Right renal pelvis (tissue), 4 donors: ENCODE results near the gene USP36. TPM values are rescaled to one million over a fixed set of nuclear protein-coding genes. Genes with fewer than 3 reads are reported as not detected.
"Not testable (repeated sequence)": the region's sequence is repeated elsewhere in the genome, so short reads cannot be mapped to it uniquely, and the experiment has no call there.

ENCODE experiments used
- DNase-seq, 4 donors: peaks; one replicate each; pipeline ENCODE4 v3.0.0-alpha.2; 2013; ENCODE audit warnings: low read depth in 4 of 4, low spot score in 3 of 4, missing footprints in 1 of 4
- polyA plus RNA-seq, 4 donors: library from polyadenylated mRNA; unstranded; fragments of 120-200 nt; gene quantifications; one replicate each; pipeline ENCODE4 v1.2.1, GENCODE V29; 2013; ENCODE audit not compliant: insufficient read length in 4 of 4

The USP36 gene
- polyA plus RNA-seq, 4 donors = 37.8 to 48.7 (median 42.0) TPM

DNA sequence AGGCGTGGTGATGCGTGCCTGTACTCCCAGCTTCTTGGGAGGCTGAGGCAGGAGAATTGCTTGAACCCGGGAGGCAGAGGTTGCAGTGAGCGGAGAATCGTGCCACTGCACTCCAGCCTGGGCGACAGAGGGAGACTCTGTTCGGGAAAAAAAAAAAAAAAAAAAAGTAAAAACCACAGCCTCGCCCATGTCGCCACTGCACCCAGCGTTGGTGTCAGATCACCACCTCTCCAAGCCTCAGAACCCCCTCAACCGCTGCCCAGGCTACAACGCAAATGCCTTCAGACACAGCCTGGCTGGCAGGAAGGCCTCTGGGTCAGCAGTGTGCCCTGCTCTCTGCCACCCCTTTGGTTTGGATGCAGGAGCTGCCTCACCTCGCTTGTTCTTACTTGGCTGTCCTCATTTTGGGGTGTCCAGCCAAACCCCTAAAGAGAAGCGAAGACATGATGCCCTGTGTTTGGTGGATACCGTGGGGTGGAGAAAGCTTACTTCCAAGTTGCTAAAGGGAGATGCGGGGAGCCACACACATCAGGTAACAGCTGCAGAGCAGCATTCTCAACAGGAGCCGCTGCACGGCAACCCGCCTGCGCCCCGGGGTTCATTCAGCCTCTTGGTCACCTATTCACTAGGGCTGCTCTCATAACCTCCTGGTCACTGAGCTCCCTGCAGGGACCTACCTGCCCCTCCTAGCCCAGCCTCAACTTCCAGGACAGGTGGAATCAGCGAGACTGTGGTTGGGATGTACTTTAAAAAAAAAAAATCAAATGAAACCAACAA, 45.6 kb downstream of the USP36 start:
- no peak for DNase-seq

- DNase-seq = no peak
Measured at GRCh38 chr17:78794399-78794798, 46.2 kb downstream of the USP36 start.

- DNase-seq = no peak
Measured at GRCh38 chr17:78793968-78794367, 46.6 kb downstream of the USP36 start.

DNA sequence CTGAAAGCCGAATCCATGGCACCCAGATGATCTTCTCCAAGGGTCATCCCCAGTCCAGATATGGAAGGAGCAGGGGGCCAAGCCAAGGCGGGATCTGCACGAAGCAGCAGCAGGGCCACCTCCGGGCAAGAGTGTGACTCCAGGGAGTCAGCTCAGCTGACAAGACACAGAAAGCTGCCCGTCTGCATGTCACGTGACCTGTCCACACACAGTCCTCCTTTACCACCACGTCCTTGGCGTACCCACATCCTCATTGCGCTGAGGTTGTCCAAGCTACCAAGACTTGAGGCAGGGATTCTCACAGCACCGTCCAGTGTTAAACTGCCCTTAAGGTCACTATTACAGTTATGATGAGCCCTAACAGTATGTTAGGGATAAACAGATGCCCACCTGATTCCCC, 47.2 kb downstream of the USP36 start:
- DNase-seq = no peak

DNA sequence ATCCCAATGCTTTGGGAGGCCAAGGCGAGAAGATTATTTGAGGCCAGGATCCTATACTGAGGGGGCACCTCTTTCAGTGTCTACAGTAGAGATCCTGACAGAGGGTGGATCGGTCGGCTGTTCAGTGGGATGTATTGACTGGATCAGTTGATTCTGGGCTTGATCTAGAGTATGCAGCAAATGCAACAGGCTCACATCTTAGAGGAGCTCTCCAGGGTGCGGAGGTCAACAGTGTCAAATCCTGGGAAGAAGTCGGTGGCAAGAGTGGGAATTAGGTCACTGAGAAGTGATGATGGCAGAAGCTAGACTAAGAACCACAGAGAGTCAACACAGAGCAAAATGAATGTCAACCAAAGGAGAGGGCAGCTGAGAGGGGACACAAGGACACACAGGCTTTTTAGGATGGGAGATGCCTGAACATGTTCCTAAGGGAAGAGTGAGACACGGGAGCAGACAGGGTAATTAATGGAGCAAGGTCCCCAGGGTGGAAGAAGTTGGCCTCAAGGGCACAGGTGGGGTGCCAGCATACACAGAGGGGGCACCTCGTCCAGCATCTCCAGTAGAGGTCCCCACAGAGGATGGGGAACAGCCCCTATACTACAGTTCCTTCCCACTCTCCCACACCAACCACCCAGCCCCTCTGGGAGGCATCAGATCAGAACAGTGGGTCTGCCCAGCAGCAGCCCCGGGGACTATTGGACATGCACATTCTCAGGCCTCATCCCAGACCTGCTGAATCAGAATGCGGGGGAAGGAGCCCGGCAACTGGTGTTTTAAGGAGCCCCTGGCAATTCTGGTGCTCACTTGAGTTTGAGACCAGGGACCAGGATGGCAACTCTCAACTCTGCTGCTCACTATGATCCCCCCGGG, 48.5 kb downstream of the USP36 start:
- no peak for DNase-seq

- no peak for DNase-seq
Measured at GRCh38 chr17:78790552-78790951, 50.1 kb downstream of the USP36 start.

GRCh38 chr17:78789663-78790181, 50.9 kb downstream of the USP36 start:
- DNase-seq = no peak

DNA sequence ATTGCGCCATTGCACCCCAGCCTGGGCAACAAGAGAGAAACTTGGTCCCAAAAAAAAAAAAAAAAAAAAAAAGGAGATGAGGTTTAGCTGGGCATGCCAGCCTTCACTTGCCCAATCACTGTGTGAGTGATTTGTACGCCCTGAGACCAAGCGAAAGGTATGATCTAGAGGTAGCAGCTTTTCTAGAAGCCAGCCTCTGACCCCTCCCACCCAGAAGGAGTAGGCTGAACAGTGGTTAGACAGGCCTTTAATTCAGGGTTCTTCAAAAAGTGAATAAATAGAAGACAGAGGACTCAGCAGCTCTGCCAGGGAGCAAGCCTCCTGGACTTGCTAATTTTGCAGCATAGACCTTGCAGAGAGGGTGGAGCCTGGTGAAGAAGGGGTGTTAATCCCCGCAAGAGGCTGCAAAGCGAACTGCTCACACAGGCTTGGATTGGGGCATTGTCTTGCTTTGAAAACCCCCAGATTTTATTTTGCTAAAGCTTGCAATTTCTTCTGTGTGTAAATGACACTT, 51.4 kb downstream of the USP36 start:
- no peak for DNase-seq

DNA sequence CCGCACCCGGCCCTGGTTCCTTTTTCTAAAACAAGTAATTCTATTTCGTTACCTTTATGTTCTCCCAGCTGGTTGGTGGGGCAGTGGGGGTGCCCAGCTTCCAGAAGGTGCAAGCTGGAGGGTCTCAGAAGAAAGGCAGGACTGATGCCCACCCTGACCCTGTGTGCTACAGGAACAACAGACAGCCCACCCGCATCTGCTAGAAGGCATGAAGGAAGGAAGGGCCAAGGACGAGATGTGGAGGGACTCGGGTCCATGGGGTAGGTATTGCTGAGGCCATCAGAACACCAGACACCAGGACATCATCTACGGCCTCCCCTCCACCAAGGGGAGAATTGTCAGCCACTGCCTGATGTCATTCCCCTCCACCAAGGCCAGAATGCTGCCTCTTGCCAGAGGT, 52.2 kb downstream of the USP36 start:
- DNase-seq = no peak

DNA sequence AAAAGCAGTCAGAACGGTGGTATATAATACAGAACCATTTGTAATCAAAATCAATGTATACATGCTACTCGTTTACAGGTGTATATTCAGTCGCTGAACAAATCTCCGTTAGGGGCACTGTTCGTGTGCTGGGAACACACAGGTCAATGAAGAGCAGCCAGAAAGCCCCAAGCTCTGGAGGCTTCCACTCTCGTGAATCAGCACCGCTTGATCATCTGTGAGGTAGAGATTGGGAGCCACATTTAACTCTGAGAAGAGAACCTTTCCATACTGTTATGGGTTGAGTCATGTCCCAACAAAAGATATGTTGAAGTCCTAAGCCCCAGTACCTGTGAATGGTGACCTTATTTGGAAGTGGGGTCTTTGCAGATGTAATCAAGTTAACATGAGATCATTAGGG, 53.2 kb downstream of the USP36 start:
- DNase-seq = no peak

DNA sequence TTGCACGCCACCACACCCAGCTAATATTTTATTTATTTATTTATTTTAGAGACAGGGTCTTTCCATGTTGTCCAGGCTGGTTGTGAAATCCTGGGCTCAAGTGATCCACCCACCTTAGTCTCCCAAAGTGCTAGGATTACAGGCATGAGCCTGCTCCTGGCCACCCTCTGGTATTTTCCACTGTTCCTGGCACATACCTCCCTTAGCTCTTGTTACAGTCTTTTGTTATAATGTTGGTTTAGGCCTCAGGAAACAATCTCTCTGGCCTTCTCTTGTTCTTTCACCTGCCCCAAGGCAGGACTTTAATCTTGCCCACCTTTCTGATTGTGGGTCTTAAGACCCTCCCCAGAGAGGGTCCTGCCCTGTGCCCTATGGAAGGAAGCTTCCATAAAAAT, 55.0 kb downstream of the USP36 start:
- DNase-seq = no peak

DNA sequence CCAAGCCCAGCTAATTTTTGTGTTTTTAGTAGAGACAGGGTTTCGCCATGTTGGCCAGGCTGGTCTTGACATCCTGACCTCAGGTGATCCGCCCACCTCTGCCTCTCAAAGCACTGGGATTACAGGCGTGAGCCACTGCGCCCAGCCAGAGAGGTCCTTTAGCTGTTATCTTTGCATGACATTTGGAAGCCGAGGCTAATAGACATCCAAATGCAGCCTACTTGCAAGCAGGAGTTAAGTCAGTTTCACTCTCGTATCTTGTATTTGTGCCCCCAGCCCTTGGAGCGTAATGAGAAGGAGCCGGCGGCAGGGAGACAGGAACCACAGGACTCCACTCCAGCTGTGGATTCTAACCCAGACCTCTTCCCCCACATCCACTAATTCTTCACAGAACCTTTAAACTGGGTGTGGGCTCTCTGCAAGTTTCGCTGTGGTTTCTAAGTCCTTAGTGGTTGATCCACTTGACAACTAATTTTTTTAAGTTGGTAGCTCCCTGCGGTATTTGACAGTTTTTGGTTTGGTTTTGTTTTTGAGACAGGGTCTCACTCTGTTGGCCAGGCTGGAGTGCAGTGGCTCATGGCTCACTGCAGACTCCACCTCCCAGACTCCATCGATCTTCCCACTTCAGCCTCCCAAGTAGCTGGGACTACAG, 55.5 kb downstream of the USP36 start:
- no peak for DNase-seq

GRCh38 chr17:78784352-78784751, 56.3 kb downstream of the USP36 start:
- DNase-seq = no peak

DNA sequence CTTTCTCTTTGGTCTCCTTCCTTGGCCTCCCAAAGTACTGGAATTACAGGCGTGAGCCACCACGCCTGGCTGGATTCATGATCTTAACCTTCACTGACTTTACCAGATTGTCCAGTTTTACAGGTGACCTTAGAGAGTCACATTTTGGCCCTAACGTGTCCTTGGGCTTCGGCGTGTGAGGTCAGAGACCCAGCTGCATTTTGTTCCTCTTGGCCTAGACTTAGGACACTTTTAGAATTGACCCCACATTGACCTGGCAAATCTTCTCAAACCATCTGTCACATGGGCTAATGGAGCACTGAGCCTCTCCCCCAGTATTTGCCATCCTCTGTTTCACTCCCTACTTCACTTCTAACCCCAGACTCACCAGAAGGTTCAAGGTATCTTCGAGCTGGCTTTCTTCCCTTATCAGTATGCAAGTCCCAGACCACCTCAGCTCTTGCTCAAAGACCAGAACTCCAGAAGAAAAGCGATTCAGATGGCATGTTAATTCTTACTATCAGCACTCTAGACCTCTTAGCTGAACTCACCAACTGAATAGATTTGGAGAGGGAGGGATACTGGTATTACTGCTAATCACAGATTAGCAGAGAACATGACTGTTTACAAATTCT, 56.8 kb downstream of the USP36 start:
- DNase-seq = no peak

GRCh38 chr17:78781893-78782304, 58.7 kb downstream of the USP36 start, which contains the start of gene CYTH1:
CYTH1 (minus strand) TSS chr17:78782273; CDS start chr17:78782223, 50 bp downstream.
- no peak for DNase-seq

DNA sequence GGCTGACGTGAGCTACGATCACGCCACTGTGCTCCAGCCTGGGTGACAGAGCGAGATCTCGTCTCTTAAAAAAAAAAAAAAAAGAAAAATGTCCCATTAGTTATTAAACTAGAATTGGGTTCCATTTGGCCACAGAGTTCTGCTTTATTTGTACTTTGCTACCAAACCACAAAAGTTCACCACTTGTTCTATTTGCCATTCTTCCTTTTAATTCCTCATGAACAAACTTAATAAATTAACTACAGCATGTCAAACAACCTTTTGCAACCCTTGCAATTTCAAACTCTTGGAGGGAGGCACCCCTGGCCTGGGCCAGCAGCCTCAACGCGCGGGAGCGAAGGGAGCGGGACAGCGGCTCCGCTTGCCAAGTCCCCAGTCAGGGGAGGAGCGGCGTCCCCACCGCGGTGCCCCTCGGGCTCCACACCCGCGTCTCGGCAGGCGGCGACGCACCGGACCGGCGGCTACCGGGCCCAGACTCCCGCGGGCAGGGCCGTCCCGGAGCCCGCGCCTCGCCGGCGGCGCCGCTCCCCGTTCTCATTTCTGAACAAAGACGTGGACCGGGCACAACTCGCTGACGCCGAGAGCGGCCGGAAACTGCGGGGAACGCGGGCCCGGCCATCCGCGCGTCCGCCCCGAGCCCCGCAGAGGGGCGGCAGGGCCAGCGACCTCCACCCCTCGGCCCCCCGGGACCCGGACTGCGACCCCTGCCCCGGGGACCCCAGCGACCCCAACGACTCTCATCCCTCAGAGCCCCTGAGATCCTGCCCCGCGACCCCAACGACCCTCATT, 59.3 kb downstream of the USP36 start:
- DNase-seq = no peak

DNA sequence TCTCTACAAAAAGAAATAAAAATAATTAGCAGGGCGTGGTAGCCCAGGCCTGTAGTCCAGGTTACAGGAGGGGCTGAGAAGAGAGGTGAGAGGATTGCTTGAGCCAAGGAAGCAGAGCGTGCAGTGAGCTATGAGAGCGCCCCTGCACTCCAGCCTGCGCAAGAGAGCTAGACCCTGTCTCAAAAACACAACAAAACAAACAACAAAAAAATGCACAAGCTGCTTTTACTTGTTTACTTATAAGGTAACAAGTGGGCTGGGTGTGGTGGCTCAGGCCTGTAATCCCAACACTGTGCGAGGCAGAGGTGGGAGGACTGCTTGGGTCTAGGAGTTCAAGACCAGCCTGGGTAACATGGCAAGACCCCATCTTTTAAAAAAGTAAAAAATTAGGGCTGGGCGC, 60.3 kb downstream of the USP36 start:
- DNase-seq = no peak

DNA sequence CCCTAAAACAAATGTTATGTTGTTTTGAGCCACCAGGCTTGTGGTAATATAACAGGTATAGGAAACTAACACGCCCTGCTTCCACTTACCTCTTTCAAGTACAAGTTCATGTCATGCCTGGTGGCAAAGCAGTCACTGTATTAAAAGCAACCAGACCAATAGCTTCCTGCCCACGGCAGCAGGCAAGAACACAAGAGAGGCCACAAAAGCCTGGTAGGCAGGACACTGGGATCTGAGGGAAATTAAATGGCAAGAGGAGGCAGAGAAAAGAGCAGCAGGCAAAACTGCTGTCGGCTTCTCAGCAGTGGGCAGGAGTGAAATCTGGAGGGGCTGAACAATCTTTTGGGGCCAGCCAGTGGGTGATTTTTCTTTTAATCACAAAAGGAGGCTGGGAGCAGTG, 60.8 kb downstream of the USP36 start:
- DNase-seq = no peak

GRCh38 chr17:78779286-78779651, 61.3 kb downstream of the USP36 start:
- not testable (repeated sequence) for DNase-seq

DNA sequence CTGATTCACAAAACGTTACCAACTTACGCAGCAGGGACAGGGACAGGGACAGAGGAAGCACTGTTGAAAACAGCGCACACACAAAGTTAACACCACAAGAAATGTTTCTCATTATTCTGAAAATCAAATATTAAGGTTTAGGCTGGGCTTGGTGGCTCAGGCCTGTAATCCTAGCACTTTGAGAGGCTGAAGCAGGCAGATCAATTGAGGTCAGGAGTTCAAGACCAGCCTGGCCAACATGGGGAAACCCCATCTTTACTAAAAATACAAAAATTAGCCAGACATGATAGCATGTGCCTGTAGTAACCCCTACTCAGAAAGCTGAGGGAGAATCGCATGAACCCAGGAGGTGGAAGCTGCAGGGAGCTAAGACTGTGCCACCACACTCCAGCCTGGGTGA, 62.7 kb downstream of the USP36 start:
- DNase-seq = no peak
